AG04450 (cell line): ENCODE measurements around the gene TMEM86B. TPM values are rescaled to one million over a fixed set of nuclear protein-coding genes. Genes with fewer than 3 reads are reported as not detected.

Source experiments
- CTCF ChIA-PET: fragments of 300-600, 350-600 bp; formaldehyde crosslinking; extraction: SDS; loops from one replicate; lab custom pipeline; 2022; ENCODE audit warnings: antibody characterized with exemption, inconsistent platforms; lab: Charles Lee
- POLR2A ChIA-PET: fragments of 350-600 bp; formaldehyde crosslinking; extraction: SDS; loops from one replicate; lab custom pipeline; 2021; ENCODE audit warnings: antibody characterized with exemption, inconsistent platforms; lab: Yijun Ruan, JAX
- DNase-seq: peaks from one replicate; pipeline ENCODE4 v3.0.0-alpha.2; 2011; ENCODE audit warnings: low read depth, low spot score
- H3K27ac ChIP-seq: one replicate; pipeline ENCODE4 v1.5.1; 2012; ENCODE audit warnings: low read depth, low read length, control low read depth
- H3K27me3 ChIP-seq: one replicate; pipeline ENCODE4 v1.6.0; 2012; ENCODE audit warnings: low read length; ENCODE audit not compliant: control insufficient read depth, insufficient read depth
- H3K4me3 ChIP-seq: 2 replicates; pipeline ENCODE4 v1.5.1; 2011; ENCODE audit warnings: mild to moderate bottlenecking, low read depth, low read length, control low read depth
- H3K9me3 ChIP-seq: 2 replicates; pipeline ENCODE4 v1.5.1; 2012; ENCODE audit warnings: low read length; ENCODE audit not compliant: control insufficient read depth, insufficient read depth
- polyA plus RNA-seq: library from polyadenylated mRNA; depleted of rRNA; stranded (reverse); fragments of >200 nt; gene quantifications from 2 replicates; pipeline ENCODE4 v1.2.3, GENCODE V29; 2011
- TF ChIP-seq, protein P1 (sequence below): IDR thresholded peaks from 2 replicates; pipeline ENCODE4 v1.5.1; 2011; ENCODE audit warnings: low read depth, low read length, control low read depth, inconsistent platforms

TMEM86B gene
- polyA plus RNA-seq, 1 experiment = 0.87 TPM

DNA sequence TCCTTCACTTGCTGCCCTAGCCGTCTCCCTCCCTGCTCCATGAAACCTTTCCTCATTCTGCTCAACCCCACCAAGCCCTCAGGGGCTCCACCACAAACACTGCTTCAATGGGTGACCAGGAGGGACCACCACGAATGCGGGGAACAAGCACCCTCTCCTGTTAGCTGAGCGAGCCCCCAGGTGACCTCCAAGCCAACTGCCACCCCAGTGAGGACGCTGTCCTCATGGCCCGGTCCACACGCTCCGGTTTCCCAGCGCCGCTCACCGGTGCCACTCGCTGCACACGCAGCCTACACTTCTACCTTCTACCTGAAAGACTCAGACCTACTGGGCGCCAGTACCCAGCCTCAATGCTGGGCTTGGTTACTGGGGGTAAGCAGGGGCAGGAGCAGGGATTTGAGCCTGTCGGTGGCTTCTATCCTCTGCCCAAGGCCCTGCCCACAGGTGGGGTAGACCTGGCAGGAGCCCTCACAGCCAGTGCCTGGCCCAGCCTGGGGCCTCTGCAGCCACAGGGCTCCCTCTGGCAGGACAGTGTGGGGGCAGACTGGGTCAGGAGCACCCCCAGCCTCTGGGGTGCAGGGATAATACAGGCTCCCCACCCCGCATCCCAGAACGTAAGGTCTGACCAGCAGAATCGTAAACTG, 704 bp upstream of the TMEM86B start:
- H3K9me3 ChIP-seq = no peaks in the 10 kb centered on the region
- no peaks in the 10 kb centered on the region for H3K27me3 ChIP-seq
- no peak overlapping the region for H3K27ac ChIP-seq
- no peak for DNase-seq
- POLR2A ChIA-PET = interaction anchor here (0.7 kb wide), 1 partner anchor 378 kb away, joined by 3 read pairs; no protein-coding TSS in a partner anchor
- CTCF ChIA-PET = interaction anchor here (0.6 kb wide), 1 partner anchor 110 kb away, joined by 3 read pairs; the partner anchor contains the start of gene KMT5C
- H3K4me3 ChIP-seq = no peak overlapping the region
- TF ChIP-seq, protein P1, sequence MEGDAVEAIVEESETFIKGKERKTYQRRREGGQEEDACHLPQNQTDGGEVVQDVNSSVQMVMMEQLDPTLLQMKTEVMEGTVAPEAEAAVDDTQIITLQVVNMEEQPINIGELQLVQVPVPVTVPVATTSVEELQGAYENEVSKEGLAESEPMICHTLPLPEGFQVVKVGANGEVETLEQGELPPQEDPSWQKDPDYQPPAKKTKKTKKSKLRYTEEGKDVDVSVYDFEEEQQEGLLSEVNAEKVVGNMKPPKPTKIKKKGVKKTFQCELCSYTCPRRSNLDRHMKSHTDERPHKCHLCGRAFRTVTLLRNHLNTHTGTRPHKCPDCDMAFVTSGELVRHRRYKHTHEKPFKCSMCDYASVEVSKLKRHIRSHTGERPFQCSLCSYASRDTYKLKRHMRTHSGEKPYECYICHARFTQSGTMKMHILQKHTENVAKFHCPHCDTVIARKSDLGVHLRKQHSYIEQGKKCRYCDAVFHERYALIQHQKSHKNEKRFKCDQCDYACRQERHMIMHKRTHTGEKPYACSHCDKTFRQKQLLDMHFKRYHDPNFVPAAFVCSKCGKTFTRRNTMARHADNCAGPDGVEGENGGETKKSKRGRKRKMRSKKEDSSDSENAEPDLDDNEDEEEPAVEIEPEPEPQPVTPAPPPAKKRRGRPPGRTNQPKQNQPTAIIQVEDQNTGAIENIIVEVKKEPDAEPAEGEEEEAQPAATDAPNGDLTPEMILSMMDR = no peak

GRCh38 chr19:55228015-55228391, 560 bp downstream of the TMEM86B start:
- TF ChIP-seq, protein P1 = no peak
- Histone ChIP-seq H3K9me3 (no peaks in the 10 kb centered on the region), H3K27me3 (no peaks in the 10 kb centered on the region), H3K4me3 (no peak overlapping the region), H3K27ac (no peak overlapping the region)
- ChIA-PET CTCF (interaction anchor here (0.6 kb wide), 1 partner anchor 87 kb away, joined by 6 read pairs; no protein-coding TSS in a partner anchor), POLR2A (no interaction called here)
- no peak for DNase-seq

GRCh38 chr19:55227241-55228014, 1.1 kb downstream of the TMEM86B start:
- H3K4me3 ChIP-seq = no peak overlapping the region
- no peaks in the 10 kb centered on the region for H3K9me3 ChIP-seq
- DNase-seq = no peak
- POLR2A ChIA-PET = no interaction called here
- H3K27ac ChIP-seq = no peak overlapping the region
- TF ChIP-seq, protein P1 = no peak
- CTCF ChIA-PET = interaction anchor here (0.6 kb wide), 1 partner anchor 86 kb away, joined by 6 read pairs; no protein-coding TSS in a partner anchor
- no peaks in the 10 kb centered on the region for H3K27me3 ChIP-seq

GRCh38 chr19:55226788-55227187, 1.8 kb downstream of the TMEM86B start:
- H3K27ac ChIP-seq = no peak overlapping the region
- TF ChIP-seq, protein P1 = no peak
- no peaks in the 10 kb centered on the region for H3K27me3 ChIP-seq
- no peak for DNase-seq
- CTCF ChIA-PET = no interaction called here
- no peak overlapping the region for H3K4me3 ChIP-seq
- POLR2A ChIA-PET = no interaction called here
- no peaks in the 10 kb centered on the region for H3K9me3 ChIP-seq

DNA sequence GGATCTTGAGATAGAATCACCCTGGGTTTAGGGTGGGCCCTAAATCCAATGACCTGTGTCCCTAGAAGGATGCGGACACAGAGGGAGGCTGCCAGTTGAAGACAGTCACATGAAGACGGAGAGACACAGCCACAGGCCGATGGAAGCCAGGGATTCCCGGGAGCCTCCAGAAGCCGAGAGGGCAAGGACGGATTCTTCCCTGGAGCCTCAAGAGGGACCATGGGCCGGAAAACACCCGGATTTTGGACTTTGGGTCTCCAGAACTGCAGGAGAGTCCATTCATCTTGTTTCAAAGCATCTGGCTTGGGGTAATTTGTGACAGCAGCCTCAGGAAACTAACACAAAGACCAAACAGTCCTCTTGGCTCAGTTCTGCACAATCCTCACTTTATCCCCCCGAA, 2.3 kb downstream of the TMEM86B start:
- H3K9me3 ChIP-seq = no peaks in the 10 kb centered on the region
- no peak overlapping the region for H3K27ac ChIP-seq
- no peak for DNase-seq
- ChIA-PET POLR2A (no interaction called here), CTCF (no interaction called here)
- H3K4me3 ChIP-seq = no peak overlapping the region
- no peaks in the 10 kb centered on the region for H3K27me3 ChIP-seq
- TF ChIP-seq, protein P1 = no peak
